HFF-Myc (cell line): Measurements from ENCODE around the gene MRPL21.

Source experiments
- DNase-seq: peaks from one replicate; pipeline ENCODE4 v3.0.0-alpha.2; 2011; ENCODE audit warnings: low read depth; ENCODE audit errors: extremely low read depth
- H3K4me3 ChIP-seq: replicated peaks from 2 replicates; pipeline ENCODE4 v1.5.1; 2011; ENCODE audit warnings: low read depth, mild to moderate bottlenecking, control low read depth, low read length
- TF ChIP-seq, protein P1 (sequence below): IDR thresholded peaks from 2 replicates; pipeline ENCODE4 v1.5.1; 2012; ENCODE audit warnings: mild to moderate bottlenecking, low read depth, low read length, control low read depth; ENCODE audit errors: missing control alignments

The MRPL21 gene

DNA sequence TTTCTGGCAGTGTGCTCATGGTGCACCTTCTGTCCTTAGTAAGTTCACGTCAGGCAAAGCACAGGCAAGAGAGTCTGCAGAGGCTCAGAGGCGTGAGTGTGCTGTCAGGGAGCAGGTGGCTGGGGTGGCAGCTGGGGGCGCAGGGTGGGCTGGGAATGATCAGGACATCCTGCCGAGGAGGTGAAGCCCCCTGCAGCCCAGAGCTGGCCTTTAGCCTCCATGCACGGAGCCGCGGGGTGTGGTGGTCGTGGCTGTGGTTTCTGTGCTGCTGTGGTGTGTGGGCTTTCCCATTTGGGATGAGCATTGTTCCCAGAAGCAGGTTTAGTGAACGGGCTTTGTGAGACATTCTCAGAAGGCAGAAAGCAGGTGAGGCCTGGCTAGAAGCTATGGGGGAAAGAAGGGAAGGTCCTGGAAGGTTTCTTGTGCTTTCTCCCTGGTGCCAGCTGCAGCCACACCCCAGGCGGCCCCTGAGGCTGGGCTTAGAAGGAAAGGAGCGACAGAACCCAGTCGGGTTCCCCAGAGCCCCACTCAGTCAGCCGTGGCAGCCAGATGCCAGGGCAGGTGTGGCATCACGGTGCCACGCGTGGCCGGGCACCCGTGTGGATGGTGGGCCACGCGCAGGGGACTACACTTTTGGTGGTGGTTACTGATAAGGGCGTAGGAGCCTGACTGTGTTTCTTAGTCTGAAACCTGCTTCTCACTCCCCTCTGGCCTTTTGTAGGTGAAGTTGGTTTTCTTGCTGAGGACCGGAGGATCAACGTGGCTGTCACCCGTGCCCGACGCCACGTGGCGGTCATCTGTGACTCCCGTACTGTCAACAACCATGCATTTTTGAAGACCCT lies 32.1 kb upstream of the MRPL21 start:
- H3K4me3 ChIP-seq, result no peak overlapping the region
- TF ChIP-seq, protein P1, sequence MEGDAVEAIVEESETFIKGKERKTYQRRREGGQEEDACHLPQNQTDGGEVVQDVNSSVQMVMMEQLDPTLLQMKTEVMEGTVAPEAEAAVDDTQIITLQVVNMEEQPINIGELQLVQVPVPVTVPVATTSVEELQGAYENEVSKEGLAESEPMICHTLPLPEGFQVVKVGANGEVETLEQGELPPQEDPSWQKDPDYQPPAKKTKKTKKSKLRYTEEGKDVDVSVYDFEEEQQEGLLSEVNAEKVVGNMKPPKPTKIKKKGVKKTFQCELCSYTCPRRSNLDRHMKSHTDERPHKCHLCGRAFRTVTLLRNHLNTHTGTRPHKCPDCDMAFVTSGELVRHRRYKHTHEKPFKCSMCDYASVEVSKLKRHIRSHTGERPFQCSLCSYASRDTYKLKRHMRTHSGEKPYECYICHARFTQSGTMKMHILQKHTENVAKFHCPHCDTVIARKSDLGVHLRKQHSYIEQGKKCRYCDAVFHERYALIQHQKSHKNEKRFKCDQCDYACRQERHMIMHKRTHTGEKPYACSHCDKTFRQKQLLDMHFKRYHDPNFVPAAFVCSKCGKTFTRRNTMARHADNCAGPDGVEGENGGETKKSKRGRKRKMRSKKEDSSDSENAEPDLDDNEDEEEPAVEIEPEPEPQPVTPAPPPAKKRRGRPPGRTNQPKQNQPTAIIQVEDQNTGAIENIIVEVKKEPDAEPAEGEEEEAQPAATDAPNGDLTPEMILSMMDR, result no peak
- DNase-seq, result no peak

DNA sequence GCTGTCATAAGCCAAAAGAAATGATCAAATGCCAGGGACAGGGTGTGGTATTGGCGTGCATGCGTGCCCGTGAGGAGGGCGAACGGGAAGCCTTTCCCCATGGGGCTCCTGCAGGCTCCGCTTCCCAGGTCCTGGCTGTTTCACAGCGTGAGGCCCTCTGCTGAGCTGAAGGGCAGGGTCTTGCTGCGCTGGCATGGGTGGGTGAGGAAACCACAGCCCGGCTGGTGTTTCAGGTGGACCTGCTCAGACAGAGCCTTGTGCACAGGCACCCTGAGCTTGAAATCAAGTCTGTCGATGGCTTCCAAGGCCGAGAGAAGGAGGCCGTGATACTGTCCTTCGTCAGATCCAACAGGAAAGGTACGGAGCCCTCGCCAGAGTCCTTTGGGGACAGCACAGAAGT lies 31.4 kb upstream of the MRPL21 start:
- DNase-seq, result no peak
- H3K4me3 ChIP-seq, result no peak overlapping the region
- TF ChIP-seq, protein P1, result no peak

DNA sequence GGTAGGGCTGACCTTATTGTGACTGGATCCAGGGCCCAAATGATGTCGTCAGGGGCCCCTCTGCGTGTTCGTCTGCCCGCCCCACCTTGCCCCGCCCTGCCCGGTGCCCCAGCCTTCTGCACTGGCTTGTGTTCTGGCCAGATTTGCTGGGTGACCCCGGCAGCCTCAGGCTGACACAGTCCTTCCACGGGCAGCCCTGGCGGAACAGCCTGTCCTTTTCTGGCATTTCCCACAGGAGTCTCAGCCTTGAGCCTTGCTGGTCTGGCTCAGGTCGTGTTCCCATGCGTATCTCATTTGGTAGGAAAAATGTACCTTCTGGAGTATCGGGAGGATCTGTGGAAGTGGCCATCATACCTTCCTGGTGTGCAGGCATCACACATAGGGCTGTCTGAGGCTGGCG lies 31.0 kb upstream of the MRPL21 start:
- no peak overlapping the region for H3K4me3 ChIP-seq
- DNase-seq, result no peak
- TF ChIP-seq, protein P1, result no peak

DNA sequence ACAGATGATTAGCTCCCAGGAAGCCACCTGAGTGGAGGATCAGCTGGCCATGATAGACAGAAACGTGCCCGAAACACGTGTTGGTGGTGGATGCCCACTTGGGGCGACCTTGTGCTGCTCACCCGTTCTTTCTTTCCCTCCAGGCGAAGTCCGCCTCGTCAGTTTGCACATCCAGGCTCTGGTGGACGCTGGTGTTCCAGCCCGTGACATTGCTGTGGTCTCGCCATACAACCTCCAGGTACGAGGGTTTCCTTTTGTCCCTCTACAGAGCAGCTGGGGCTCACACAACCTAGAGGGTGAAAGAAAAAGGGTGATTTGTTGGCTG lies 30.7 kb upstream of the MRPL21 start:
- no peak for DNase-seq
- TF ChIP-seq, protein P1, result no peak

DNA sequence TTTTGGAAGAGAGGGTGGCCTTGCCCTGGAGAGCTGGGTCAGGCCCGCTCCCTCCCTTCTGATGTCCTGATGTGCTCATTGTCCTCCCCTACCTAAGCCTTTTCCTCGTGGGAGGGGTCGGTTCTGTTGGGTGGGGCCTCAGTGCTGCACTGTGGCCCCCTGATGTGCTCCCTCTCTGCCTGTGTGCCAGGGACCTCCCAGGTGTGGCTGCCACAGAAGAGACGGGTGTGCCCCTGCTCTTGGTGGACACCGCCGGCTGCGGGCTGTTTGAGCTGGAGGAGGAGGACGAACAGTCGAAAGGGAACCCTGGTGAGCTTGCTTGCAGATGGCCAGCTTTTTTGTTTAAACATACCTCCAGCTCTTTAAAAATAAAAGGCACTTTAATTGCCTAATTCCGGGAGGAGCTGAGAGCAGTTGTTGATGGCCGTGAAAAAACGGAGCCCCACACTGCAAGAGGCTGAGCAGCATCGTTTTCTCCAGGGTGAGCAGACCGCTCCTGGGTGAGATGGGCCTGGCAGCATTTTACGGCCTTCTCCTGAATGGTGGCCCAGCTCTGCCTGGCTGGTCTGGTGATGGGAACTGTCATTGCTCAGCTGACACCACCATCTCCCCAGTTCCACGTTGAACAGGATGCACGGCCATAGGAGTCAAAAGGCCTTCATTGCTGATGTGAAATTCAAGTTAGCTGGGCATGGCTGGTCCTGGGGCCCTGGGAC lies 30.1 kb upstream of the MRPL21 start:
- no peak for DNase-seq
- H3K4me3 ChIP-seq, result no peak overlapping the region
- TF ChIP-seq, protein P1, result no peak

More for the DNA sequence above, 30.7 kb upstream of the MRPL21 start:
- no peak overlapping the region for H3K4me3 ChIP-seq

DNA sequence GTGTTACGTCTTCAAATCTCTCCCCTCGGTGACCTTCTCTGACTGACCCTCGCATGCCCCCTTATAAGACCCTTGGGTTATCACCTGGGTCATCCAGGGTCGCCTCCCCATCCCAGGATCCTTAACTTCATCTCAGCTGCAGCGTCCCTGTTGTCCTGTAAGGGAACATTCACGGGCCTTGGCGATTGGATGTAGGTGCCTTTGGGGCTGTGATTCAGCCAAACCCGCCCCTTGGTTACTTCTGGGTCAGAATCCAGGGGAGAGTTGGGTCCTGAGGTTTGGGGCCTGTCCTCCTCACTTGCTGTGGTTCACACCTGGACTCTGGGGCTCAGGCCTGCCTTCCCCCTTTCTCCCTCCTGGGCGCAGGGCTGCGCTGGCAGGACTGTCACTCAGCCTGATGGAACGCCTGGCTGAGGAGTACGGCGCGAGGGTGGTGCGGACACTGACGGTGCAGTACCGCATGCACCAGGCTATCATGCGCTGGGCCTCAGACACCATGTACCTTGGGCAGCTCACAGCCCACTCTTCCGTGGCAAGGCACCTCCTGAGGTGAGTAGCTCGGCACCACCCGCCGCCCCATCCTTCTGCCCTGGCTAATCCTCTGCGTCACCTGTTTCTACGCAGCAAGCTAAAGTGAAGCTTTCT lies 29.4 kb upstream of the MRPL21 start:
- no peak overlapping the region for H3K4me3 ChIP-seq
- no peak for DNase-seq
- TF ChIP-seq, protein P1, result no peak
